Transverse colon (tissue), 4 donors: ENCODE results near the gene ZBTB20. TPM values are rescaled to one million over a fixed set of nuclear protein-coding genes. Genes with fewer than 3 reads are reported as not detected.
A peak's percentile ranks its signal among the peaks of the same experiment; 100 is the strongest.

Experiments used
- DNase-seq: peaks from one replicate; pipeline ENCODE4 v3.0.0-alpha.2; 2019
- H3K27ac ChIP-seq, 4 donors: fragments of 200-600 bp; sonication (generic); 2 replicates each; pipeline ENCODE4 v1.5.1; 2016 to 2018; ENCODE audit warnings: inconsistent platforms in 4 of 4
- H3K27me3 ChIP-seq: fragments of 200-600 bp; sonication (generic); 2 replicates; pipeline ENCODE4 v1.5.1; 2017; ENCODE audit warnings: inconsistent platforms
- H3K36me3 ChIP-seq, 4 donors: fragments of 200-600 bp; sonication (generic); 2 replicates each; pipeline ENCODE4 v1.5.1; 2017 to 2019; ENCODE audit warnings: inconsistent platforms in 4 of 4
- H3K4me1 ChIP-seq, 4 donors: fragments of 200-600 bp; sonication (generic); 2 replicates each; pipeline ENCODE4 v1.5.1; 2017 to 2020; ENCODE audit warnings: inconsistent platforms in 4 of 4
- H3K4me3 ChIP-seq, 4 donors: fragments of 200-600 bp; sonication (generic); 1 replicate in 1 of 4; 2 replicates in 3 of 4; pipeline versions ENCODE4 v1.5.1 to v1.6.1; 2017 to 2019; ENCODE audit warnings: inconsistent platforms in 4 of 4
- H3K9me3 ChIP-seq, 2 donors: fragments of 200-600 bp; sonication (generic); 2 replicates each; pipeline ENCODE4 v1.5.1; 2017 to 2019; ENCODE audit warnings: inconsistent platforms in 2 of 2
- EP300 ChIP-seq: sonication (generic); formaldehyde crosslinking; IDR thresholded peaks from one replicate; pipeline ENCODE4 v1.6.1; 2017; ENCODE audit warnings: antibody characterized with exemption, low read depth
- POLR2A ChIP-seq: fragments of 450-650 bp; IDR thresholded peaks from one replicate; pipeline ENCODE4 v1.6.1; 2016; ENCODE audit warnings: antibody characterized with exemption, mild to moderate bottlenecking, moderate library complexity
- POLR2AphosphoS5 ChIP-seq, 3 donors: sonication (generic); formaldehyde crosslinking; IDR thresholded peaks; one replicate each; pipeline ENCODE4 v1.6.1; 2016; ENCODE audit warnings: antibody characterized with exemption in 3 of 3
- WGBS, 2 donors: methylation state at CpG; one replicate each; pipeline ENCODE4 v1.1.5; 2018; ENCODE audit warnings: low coverage in 1 of 2; 5-methylcytosine and 5-hydroxymethylcytosine counted together
- in situ Hi-C, 4 donors: fragments of 200-750 bp; cut with MboI; loops; one replicate each; pipeline versions ENCODE4 v1.15.0 to v1.15.1; 2017; ENCODE audit warnings: low sequenced_read_pairs in 3 of 4, low pct_ligation_motif_present in 1 of 4, low pct_unique_long_range_greater_than_20kb in 1 of 4
- intact Hi-C: fragments of 100-400 bp; cut with DNase I; formaldehyde crosslinking; loops from one replicate; pipeline ENCODE4 v1.15.1; 2023; ENCODE audit warnings: low total_unique reads
- total RNA-seq, 4 donors: library from RNA; depleted of rRNA; stranded (reverse); fragments of >200 nt; gene quantifications; one replicate each; pipeline ENCODE4 v1.1.0, GENCODE V29; 2016
- TF ChIP-seq, protein P1 (sequence below), 5 experiments: fragments of 200-600 bp in 3 of 5; fragments of 450-650 bp in 2 of 5; sonication (generic) in 3 of 5; IDR thresholded peaks; 1 replicate in 2 of 5; 2 replicates in 3 of 5; pipeline ENCODE4 v1.5.1; 2016 to 2017; ENCODE audit warnings: antibody characterized with exemption in 5 of 5, inconsistent platforms in 3 of 5, mild to moderate bottlenecking in 2 of 5, moderate library complexity in 1 of 5

The ZBTB20 gene
- total RNA-seq, 4 donors from 2014 or later: 44.6 to 50.5 (median 46.4) TPM

DNA sequence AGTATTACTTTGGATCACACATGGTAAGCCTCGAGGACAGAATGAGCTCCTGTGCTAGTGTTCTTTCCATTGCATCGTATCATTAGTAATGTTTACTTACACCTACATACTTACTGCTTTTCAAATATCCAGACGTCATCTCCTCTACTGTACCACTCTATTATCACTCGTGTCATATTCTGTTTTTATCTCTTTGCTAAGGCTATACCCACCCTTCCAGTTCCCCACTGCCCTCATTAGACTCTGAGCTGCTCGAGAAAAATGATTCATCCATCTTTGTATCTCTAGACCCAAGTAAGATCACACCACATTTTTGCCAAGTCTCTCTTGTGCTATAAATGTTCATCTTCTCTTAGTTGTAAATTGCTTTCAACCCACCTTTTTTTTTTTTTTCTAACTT, 607.6 kb downstream of the ZBTB20 start:
- TF ChIP-seq, protein P1, sequence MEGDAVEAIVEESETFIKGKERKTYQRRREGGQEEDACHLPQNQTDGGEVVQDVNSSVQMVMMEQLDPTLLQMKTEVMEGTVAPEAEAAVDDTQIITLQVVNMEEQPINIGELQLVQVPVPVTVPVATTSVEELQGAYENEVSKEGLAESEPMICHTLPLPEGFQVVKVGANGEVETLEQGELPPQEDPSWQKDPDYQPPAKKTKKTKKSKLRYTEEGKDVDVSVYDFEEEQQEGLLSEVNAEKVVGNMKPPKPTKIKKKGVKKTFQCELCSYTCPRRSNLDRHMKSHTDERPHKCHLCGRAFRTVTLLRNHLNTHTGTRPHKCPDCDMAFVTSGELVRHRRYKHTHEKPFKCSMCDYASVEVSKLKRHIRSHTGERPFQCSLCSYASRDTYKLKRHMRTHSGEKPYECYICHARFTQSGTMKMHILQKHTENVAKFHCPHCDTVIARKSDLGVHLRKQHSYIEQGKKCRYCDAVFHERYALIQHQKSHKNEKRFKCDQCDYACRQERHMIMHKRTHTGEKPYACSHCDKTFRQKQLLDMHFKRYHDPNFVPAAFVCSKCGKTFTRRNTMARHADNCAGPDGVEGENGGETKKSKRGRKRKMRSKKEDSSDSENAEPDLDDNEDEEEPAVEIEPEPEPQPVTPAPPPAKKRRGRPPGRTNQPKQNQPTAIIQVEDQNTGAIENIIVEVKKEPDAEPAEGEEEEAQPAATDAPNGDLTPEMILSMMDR (IDR thresholded peaks at IDR 0.05): no peak
- no peak for TF ChIP-seq EP300
- no peak for TF ChIP-seq POLR2A
- no peak for TF ChIP-seq POLR2AphosphoS5 (IDR thresholded peaks at IDR 0.05)
- H3K9me3 ChIP-seq: no peaks in the 10 kb centered on the region
- intact Hi-C loops (no loop called here), in situ Hi-C loops (no loop called here)
- H3K27me3 ChIP-seq: no peaks in the 10 kb centered on the region
- no peak for DNase-seq
- H3K4me1 ChIP-seq: no peaks in the 10 kb centered on the region
- 89 to 91% methylated on average over 5 of the region's 5 CpGs for WGBS, 2 donors
- H3K27ac ChIP-seq: no peak overlapping the region
- no peak overlapping the region for H3K4me3 ChIP-seq
- H3K36me3 ChIP-seq: no peaks in the 10 kb centered on the region

DNA sequence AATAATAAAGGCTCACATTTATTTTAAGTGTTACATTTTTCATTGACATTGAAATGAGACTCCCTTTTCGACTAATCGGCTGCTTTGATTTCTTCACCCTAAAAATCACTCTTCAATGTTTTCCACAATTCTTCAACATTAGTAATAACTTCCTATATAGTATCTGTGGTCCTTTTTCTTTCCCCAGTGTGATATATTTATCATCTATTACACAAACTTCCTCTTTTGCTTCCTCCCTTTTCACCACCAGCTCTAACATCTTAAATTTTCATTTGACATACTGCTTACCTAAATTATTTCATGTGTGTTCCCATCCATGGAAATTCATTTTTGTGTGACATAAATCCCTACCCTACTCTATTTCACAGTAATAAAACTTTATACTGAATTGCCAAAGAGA, 608.9 kb downstream of the ZBTB20 start:
- intact Hi-C loops: no loop called here
- TF ChIP-seq EP300: no peak
- TF ChIP-seq, protein P1 (IDR thresholded peaks at IDR 0.05): no peak
- TF ChIP-seq POLR2AphosphoS5 (IDR thresholded peaks at IDR 0.05): no peak
- TF ChIP-seq POLR2A: no peak
- in situ Hi-C loops: no loop called here
- Histone ChIP-seq H3K4me1 (no peaks in the 10 kb centered on the region), H3K36me3 (no peaks in the 10 kb centered on the region), H3K4me3 (no peak overlapping the region), H3K27me3 (no peaks in the 10 kb centered on the region), H3K27ac (no peak overlapping the region), H3K9me3 (no peaks in the 10 kb centered on the region)
- no peak for DNase-seq
- 84 to 87% methylated on average over 2 of the region's 2 CpGs for WGBS, 2 donors

DNA sequence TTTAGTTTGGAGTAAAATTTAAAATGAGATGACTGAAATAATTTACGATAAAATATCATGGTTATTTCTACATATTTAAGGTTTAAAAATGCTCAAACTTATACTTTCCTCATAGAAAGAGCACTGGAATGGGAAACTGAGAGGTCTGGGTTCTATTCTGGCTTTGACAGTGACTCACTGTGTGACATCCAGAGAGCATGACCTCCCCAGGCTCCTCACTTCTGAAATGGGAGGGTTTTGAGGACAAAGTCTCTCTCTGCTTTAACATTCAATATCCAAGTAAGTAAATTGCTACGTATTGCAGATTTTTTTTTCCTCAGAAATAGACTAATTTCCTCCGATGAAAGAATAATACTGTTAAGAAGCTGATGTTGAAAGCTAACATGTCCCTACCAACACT, 618.6 kb downstream of the ZBTB20 start:
- Histone ChIP-seq H3K4me3 (no peak overlapping the region), H3K27me3 (no peaks in the 10 kb centered on the region), H3K36me3 (no peaks in the 10 kb centered on the region), H3K27ac (no peak overlapping the region), H3K4me1 (no peaks in the 10 kb centered on the region), H3K9me3 (no peaks in the 10 kb centered on the region)
- WGBS, 2 donors: 95 to 97% methylated on average over 3 of the region's 3 CpGs
- in situ Hi-C loops (no loop called here), intact Hi-C loops (no loop called here)
- TF ChIP-seq POLR2AphosphoS5 (IDR thresholded peaks at IDR 0.05) (no peak), EP300 (no peak), POLR2A (no peak)
- TF ChIP-seq, protein P1 (IDR thresholded peaks at IDR 0.05): no peak
- DNase-seq: no peak

DNA sequence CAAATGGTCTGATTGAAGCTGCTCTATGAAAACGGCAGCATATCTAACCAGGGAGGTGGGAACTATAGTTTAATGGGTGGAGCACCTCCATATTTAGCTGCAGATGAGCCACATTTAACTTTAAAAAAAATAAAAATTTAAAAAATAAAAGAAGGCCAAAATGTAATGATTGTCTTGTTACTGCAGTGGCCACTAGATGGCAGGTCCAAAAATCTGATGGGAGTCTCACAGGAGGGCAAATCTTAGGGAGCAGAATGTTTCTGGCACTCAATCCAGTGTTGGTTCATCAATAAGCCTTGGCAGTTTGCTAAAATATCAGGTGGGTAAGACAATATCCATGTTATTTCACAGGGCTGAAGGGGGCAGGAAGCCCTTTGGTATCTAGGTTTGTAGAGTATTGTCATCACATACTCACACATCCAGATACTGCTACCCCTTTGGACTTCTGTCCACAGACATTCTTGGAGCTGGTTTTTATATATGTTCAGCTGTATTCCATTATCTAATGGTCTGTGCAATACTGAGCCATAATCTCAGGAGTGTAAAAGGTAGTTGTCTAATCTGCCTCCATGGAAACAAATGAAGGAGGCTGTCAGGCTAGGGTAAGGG, 619.9 kb downstream of the ZBTB20 start:
- no peak overlapping the region for H3K27ac ChIP-seq
- no peaks in the 10 kb centered on the region for H3K27me3 ChIP-seq
- intact Hi-C loops (no loop called here), in situ Hi-C loops (no loop called here)
- 74 to 100% methylated on average over 1 of the region's 1 CpG for WGBS, 2 donors
- H3K36me3 ChIP-seq: no peaks in the 10 kb centered on the region
- TF ChIP-seq EP300 (no peak), POLR2AphosphoS5 (IDR thresholded peaks at IDR 0.05) (no peak)
- TF ChIP-seq, protein P1 (IDR thresholded peaks at IDR 0.05): peak in 4 of 5 experiments; percentile 20 to 39 (median 29)
- no peaks in the 10 kb centered on the region for H3K9me3 ChIP-seq
- H3K4me3 ChIP-seq: no peak overlapping the region
- DNase-seq: no peak
- no peaks in the 10 kb centered on the region for H3K4me1 ChIP-seq
